Left lung (tissue), 10 donors: Measurements from ENCODE around the gene TM7SF2. TPM values are rescaled to one million over a fixed set of nuclear protein-coding genes. Genes with fewer than 3 reads are reported as not detected.

Source experiments
- ATAC-seq: fragments of 200-7000 bp; cut with Tn5 transposase; one replicate; pipeline ENCODE4 v1.9.1; 2020; ENCODE audit warnings: moderate library complexity
- DNase-seq, 4 donors: peaks; one replicate each; pipeline ENCODE4 v3.0.0-alpha.2; 2013 to 2020
- H3K27ac ChIP-seq, 2 donors: fragments of 200-600 bp; sonication (generic) in 1 of 2; one replicate each; pipeline versions ENCODE4 v1.5.0 to v1.8.0; 2020 to 2021
- H3K27me3 ChIP-seq, 2 donors: fragments of 200-600 bp; sonication (generic) in 1 of 2; one replicate each; pipeline versions ENCODE4 v1.5.0 to v1.8.0; 2020 to 2021
- H3K36me3 ChIP-seq, 2 donors: fragments of 200-600 bp; sonication (generic) in 1 of 2; one replicate each; pipeline versions ENCODE4 v1.5.0 to v1.8.0; 2020 to 2021
- H3K4me1 ChIP-seq, 2 donors: fragments of 200-600 bp; one replicate each; pipeline ENCODE4 v1.8.0; 2021
- H3K4me3 ChIP-seq, 2 donors: fragments of 200-600 bp; sonication (generic) in 1 of 2; one replicate each; pipeline versions ENCODE4 v1.5.0 to v1.8.0; 2020 to 2021; ENCODE audit warnings: mild to moderate bottlenecking in 1 of 2
- H3K9me3 ChIP-seq, 2 donors: fragments of 200-600 bp; sonication (generic) in 1 of 2; one replicate each; pipeline versions ENCODE4 v1.5.0 to v1.8.0; 2020 to 2021
- intact Hi-C, 2 donors: fragments of 100-400 bp; cut with DNase I; formaldehyde crosslinking; loops; one replicate each; pipeline versions ENCODE4 v1.11.2 to v1.14.2; 2022
- polyA plus RNA-seq, 6 donors: library from polyadenylated mRNA; unstranded; fragments of 120-200 nt; gene quantifications; one replicate each; pipeline ENCODE4 v1.2.1, GENCODE V29; 2013; ENCODE audit not compliant: insufficient read length in 6 of 6
- total RNA-seq, 2 donors: library from RNA; stranded (reverse); fragmentation: NEBNext Ultra II Directional; extraction: Animal tissue kit (Norgen Biotek cat#: 25700); gene quantifications; one replicate each; pipeline ENCODE4 v1.2.1, GENCODE V29; 2021
- TF ChIP-seq, protein P1 (sequence below), 2 donors: fragments of 200-600 bp; sonication (generic) in 1 of 2; IDR thresholded peaks; one replicate each; pipeline versions ENCODE4 v1.5.0 to v1.8.0; 2021; ENCODE audit warnings: antibody characterized with exemption in 2 of 2
- donor health status: DM: no; HTN: yes; CAD: no.
- donor health status: DM: no; HTN: no; CAD: no.

Gene TM7SF2
- total and polyA plus RNA-seq, 8 donors: 16.1 to 41.0 (median 22.5) TPM

DNA sequence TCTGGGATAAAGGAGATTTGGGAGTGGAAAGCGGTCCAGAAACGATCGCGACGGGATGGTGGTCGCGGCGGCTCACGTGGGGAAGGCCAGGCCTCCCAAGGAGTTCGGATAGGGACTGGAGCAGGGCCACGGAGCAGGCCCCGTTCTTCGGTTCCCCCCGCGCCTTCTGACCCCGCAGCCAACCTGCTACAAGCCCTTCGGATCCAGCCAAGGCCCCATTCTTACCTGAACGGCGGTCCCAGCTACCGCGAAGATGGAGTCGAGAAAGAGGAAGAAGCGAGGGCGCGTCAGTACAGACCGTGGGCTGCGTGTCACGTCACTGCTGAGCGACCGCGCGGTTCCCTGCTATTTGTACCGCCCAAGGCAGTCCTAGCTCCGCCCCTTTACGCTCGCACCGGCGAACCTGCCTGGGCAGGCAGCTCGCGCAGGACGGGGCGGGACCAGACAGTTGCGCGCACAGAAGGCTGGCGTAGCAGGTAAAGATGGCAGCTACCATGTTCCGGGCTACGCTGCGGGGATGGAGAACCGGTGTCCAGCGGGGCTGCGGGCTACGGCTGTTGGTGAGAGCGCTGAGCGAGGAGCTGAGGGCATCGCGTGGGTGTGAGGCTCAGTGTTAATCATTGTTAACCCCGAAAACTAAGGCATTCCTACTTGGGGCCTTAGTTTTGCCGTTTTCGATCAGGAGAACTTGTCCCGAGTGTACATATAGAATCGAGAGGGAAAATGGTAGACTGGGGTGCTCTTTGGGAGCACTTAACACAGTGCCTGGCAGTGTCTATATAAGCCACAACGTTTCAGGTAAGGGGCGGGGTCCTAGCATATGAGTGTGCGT, 10.4 kb downstream of the TM7SF2 start, which contains the start of the genes FAU and MRPL49:
Gene FAU, minus strand, starts transcription at position 270 of the 832 bp plus-strand sequence. CDS start 321 bp downstream, outside the sequence.
Gene MRPL49, plus strand, starts transcription at position 457 of the 832 bp plus-strand sequence. Its CDS starts 26 bp downstream, at position 483.
- Histone ChIP-seq H3K9me3 (no peaks in the 10 kb centered on the region), H3K27me3 (no peaks in the 10 kb centered on the region), H3K27ac (peak within 1 kb of the TSS; percentile 89 to 96), H3K4me3 (peak within 1 kb of the TSS; percentile 91 to 99), H3K36me3 (peaks cover 0 to 64% of the 10 kb centered on the region in 2 donors), H3K4me1 (peaks cover 6 to 56% of the 10 kb centered on the region in 2 donors)
- intact Hi-C loops: no loop called here
- DNase-seq: peak; percentile 94 to 100 (median 99)
- TF ChIP-seq, protein P1, sequence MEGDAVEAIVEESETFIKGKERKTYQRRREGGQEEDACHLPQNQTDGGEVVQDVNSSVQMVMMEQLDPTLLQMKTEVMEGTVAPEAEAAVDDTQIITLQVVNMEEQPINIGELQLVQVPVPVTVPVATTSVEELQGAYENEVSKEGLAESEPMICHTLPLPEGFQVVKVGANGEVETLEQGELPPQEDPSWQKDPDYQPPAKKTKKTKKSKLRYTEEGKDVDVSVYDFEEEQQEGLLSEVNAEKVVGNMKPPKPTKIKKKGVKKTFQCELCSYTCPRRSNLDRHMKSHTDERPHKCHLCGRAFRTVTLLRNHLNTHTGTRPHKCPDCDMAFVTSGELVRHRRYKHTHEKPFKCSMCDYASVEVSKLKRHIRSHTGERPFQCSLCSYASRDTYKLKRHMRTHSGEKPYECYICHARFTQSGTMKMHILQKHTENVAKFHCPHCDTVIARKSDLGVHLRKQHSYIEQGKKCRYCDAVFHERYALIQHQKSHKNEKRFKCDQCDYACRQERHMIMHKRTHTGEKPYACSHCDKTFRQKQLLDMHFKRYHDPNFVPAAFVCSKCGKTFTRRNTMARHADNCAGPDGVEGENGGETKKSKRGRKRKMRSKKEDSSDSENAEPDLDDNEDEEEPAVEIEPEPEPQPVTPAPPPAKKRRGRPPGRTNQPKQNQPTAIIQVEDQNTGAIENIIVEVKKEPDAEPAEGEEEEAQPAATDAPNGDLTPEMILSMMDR (IDR thresholded peaks at IDR 0.05): no peak
- ATAC-seq: peak; percentile 87

DNA sequence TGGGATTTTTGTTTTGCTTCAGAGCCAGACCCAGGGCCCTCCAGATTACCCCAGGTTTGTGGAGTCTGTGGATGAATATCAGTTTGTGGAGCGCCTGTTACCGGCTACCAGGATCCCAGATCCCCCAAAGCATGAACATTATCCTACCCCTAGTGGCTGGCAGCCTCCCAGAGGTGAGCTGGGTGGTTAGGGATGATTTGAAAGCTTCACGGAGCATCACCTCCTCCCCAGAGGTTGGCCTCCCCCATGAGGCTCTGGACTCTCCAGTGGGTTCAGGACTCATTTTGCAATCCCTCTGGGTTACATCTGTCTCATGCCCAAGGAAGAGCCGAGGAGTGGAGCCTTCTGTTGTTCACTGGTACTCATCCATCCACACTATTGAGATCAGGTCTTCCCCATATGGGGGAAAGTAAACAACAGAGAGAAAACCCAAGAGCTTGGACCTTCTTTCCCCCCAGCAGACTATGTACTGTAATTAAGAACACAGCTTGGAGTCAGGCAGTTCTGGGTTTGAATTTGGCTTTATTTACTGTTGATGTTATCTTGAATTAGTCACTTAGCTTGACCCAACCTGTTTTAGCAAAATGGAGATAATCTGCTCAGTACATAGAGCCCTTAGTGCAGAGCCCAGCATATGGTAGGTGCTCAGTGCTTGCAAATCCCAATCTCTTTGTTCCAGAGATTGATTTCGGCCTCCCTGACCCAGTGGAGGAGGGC, 13.0 kb downstream of the TM7SF2 start:
- Histone ChIP-seq H3K36me3 (peaks cover 0 to 71% of the 10 kb centered on the region in 2 donors), H3K4me3 (no peak overlapping the region), H3K4me1 (peaks cover 6 to 44% of the 10 kb centered on the region in 2 donors), H3K27me3 (no peaks in the 10 kb centered on the region), H3K9me3 (no peaks in the 10 kb centered on the region), H3K27ac (no peak overlapping the region)
- DNase-seq: no peak
- TF ChIP-seq, protein P1 (IDR thresholded peaks at IDR 0.05): no peak
- intact Hi-C loops: no loop called here
- no peak for ATAC-seq

DNA sequence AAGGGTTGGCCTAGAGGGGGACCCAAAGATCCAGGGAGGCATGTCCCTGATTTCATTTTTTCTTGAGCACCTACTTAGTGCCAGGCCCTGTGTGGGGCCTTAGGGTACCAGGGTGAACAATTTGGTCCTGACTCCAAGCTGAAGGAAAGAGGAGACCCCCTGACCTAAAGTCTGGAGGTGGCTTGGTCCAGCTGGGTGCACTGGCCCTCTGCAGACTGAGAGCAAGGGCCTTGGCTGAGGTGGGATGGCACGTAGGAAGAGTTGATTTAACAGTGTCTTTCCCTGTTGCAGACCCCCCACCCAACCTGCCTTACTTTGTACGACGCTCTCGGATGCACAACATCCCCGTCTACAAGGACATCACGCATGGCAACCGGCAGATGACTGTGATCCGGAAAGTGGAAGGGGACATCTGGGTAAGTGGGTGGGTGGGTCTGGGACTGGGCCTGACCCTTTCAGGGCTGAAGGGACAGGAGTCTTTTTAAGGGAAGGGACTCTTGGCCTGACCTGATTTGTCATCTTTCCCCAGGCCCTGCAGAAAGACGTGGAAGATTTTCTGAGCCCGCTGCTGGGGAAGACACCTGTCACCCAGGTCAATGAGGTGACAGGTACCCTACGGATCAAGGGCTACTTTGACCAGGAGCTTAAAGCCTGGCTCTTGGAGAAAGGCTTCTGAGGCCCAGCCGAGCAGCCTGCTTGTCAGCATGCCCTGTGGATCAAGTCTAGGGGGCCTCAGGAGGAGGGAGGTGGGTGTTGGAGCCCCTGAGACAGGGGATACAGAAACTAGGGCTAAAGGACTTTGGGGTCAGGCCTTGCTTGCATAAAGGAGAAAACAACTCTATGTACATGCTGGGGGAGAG, 13.8 kb downstream of the TM7SF2 start:
- intact Hi-C loops: no loop called here
- no peak for ATAC-seq
- peaks cover 6 to 37% of the 10 kb centered on the region in 2 donors for H3K4me1 ChIP-seq
- no peak for DNase-seq
- peaks cover 0 to 71% of the 10 kb centered on the region in 2 donors for H3K36me3 ChIP-seq
- TF ChIP-seq, protein P1 (IDR thresholded peaks at IDR 0.05): no peak
- no peak overlapping the region for H3K27ac ChIP-seq
- no peaks in the 10 kb centered on the region for H3K9me3 ChIP-seq
- H3K27me3 ChIP-seq: no peaks in the 10 kb centered on the region
- H3K4me3 ChIP-seq: no peak overlapping the region

DNA sequence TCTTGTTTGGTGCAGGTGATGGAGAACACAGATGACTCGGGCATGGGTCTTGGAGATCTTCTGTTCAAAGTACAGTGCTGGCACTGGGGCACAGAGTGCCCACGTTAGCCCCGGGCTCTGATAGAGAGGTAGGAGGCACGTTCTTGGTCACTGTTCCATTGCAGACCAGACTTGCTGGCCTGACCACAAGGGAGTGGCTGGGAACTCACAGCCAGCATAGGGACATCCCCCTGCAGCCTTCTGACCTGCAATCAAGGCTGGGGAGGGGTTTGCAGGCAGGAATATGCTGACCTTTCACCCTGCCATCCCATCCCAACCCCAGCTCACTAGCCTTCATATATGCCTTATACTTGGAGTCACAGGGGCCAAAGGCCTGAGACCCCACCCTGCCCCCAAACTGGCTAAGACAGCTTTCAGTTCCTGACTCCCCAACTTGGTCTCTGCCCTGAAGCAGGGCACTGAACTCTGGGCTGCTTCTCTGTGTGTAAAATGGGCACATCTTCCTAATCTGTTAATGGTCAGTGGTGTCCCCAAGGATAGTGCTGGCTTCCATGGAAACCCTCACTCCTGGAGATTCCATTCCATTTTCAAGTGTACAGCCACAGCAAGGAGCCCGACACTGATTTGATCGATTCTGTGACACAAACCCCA, 15.1 kb downstream of the TM7SF2 start:
- intact Hi-C loops: no loop called here
- Histone ChIP-seq H3K27ac (no peak overlapping the region), H3K9me3 (no peaks in the 10 kb centered on the region), H3K36me3 (peaks cover 0 to 75% of the 10 kb centered on the region in 2 donors), H3K4me3 (no peak overlapping the region), H3K4me1 (peaks cover 0 to 26% of the 10 kb centered on the region in 2 donors), H3K27me3 (no peaks in the 10 kb centered on the region)
- ATAC-seq: no peak
- no peak for DNase-seq
- TF ChIP-seq, protein P1 (IDR thresholded peaks at IDR 0.05): no peak
